Endothelial cell of umbilical vein (primary cell): ENCODE measurements around the gene MACO1. TPM values are rescaled to one million over a fixed set of nuclear protein-coding genes. Genes with fewer than 3 reads are reported as not detected.

Experiments
- BruUV-seq: library from RNA; stranded (reverse); fragments of 400-500 nt; replicated peaks from 2 replicates; lab custom pipeline; 2021; lab: Mats Ljungman, UMichigan
- CTCF ChIA-PET: fragments of 300-600, 350-600 bp; sonication (Branson Sonifier 250); formaldehyde crosslinking; loops from one replicate; lab custom pipeline; 2021; ENCODE audit warnings: antibody characterized with exemption, inconsistent platforms; lab: Charles Lee
- POLR2A ChIA-PET: fragments of 300-600, 350-600 bp; sonication (Branson Sonifier 250); formaldehyde crosslinking; loops from one replicate; lab custom pipeline; 2021; ENCODE audit warnings: antibody characterized with exemption, inconsistent platforms; lab: Charles Lee
- DNase-seq: peaks from one replicate; pipeline ENCODE4 v3.0.0-alpha.2; 2011; ENCODE audit warnings: low read depth, low spot score
- FAIRE-seq: peaks from 2 replicates; lab custom pipeline; 2011; peaks lifted over from hg19 to GRCh38; lab: Jason Lieb, UNC
- H2AFZ ChIP-seq: 2 replicates; pipeline ENCODE4 v1.6.0; 2012; ENCODE audit warnings: low read depth, low read length, control low read depth, inconsistent platforms
- H3K27ac ChIP-seq: 2 replicates; pipeline ENCODE4 v1.5.1; 2011; ENCODE audit warnings: low read depth, mild to moderate bottlenecking, control low read depth, low read length, moderate library complexity; ENCODE audit not compliant: insufficient read depth
- H3K27me3 ChIP-seq, 2 experiments: 2 replicates each; pipeline versions ENCODE4 v1.6.0 to v1.6.1; 2011; ENCODE audit warnings: low read length in 2 of 2, mixed read lengths in 1 of 2; ENCODE audit not compliant: control insufficient read depth in 2 of 2, insufficient read depth in 2 of 2
- H3K36me3 ChIP-seq, 2 experiments: 2 replicates in 1 of 2; 3 replicates in 1 of 2; pipeline ENCODE4 v1.5.1; 2011; ENCODE audit warnings: low read length in 2 of 2, mild to moderate bottlenecking in 1 of 2, moderate library complexity in 1 of 2; ENCODE audit not compliant: control insufficient read depth in 2 of 2, insufficient read depth in 2 of 2; ENCODE audit errors: extremely low read depth in 1 of 2
- H3K4me1 ChIP-seq: 3 replicates; pipeline ENCODE4 v1.5.1; 2011; ENCODE audit warnings: mild to moderate bottlenecking, low read length; ENCODE audit not compliant: control insufficient read depth, insufficient read depth; ENCODE audit errors: extremely low read depth
- H3K4me2 ChIP-seq: 2 replicates; pipeline ENCODE4 v1.6.1; 2011; ENCODE audit warnings: low read length, control low read depth, mixed read lengths; ENCODE audit not compliant: insufficient read depth
- H3K4me3 ChIP-seq, 3 experiments: fragments of 200-600 bp in 1 of 3; sonication (generic), shearing (Covaris generic) in 1 of 3; replicated peaks in 1 of 3; 2 replicates each; pipeline ENCODE4 v1.5.1; 2011 to 2016; ENCODE audit warnings: control low read depth in 3 of 3, low read length in 3 of 3, mild to moderate bottlenecking in 2 of 3, inconsistent platforms in 1 of 3, low read depth in 1 of 3, moderate library complexity in 1 of 3; ENCODE audit not compliant: insufficient read depth in 1 of 3
- H3K79me2 ChIP-seq: 2 replicates; pipeline ENCODE4 v1.6.0; 2012; ENCODE audit warnings: low read length, inconsistent platforms; ENCODE audit not compliant: control insufficient read depth, insufficient read depth
- H3K9ac ChIP-seq: replicated peaks from 2 replicates; pipeline ENCODE3; 2011; ENCODE audit warnings: low read length, control low read depth; ENCODE audit not compliant: insufficient read depth; ENCODE audit errors: extremely low read depth
- H3K9me1 ChIP-seq: replicated peaks from 3 replicates; pipeline ENCODE4 v1.6.0; 2011; ENCODE audit warnings: mild to moderate bottlenecking, low read length; ENCODE audit not compliant: control insufficient read depth, insufficient read depth; ENCODE audit errors: extremely low read depth
- H3K9me3 ChIP-seq: replicated peaks from 2 replicates; pipeline ENCODE4 v1.5.1; 2012; ENCODE audit warnings: low read length, inconsistent platforms; ENCODE audit not compliant: control insufficient read depth, insufficient read depth
- H4K20me1 ChIP-seq: replicated peaks from 2 replicates; pipeline ENCODE3; 2011; ENCODE audit warnings: mild to moderate bottlenecking, low read length; ENCODE audit not compliant: control insufficient read depth, insufficient read depth; ENCODE audit errors: extremely low read depth
- EZH2 ChIP-seq: IDR thresholded peaks from 2 replicates; pipeline ENCODE4 v1.6.1; 2012; ENCODE audit warnings: borderline replicate concordance, low read depth, mild to moderate bottlenecking, moderate library complexity, low read length, inconsistent platforms; ENCODE audit not compliant: severe bottlenecking
- FOS ChIP-seq: IDR thresholded peaks from 2 replicates; pipeline ENCODE4 v1.6.1; 2011; ENCODE audit warnings: mild to moderate bottlenecking, low read length, moderate library complexity, borderline replicate concordance; ENCODE audit not compliant: insufficient read depth
- GATA2 ChIP-seq: IDR thresholded peaks from 2 replicates; pipeline ENCODE4 v1.7.0; 2011; ENCODE audit warnings: low read depth, mild to moderate bottlenecking, moderate library complexity, mixed read lengths, low read length; ENCODE audit not compliant: insufficient read length, insufficient read depth
- JUN ChIP-seq: IDR thresholded peaks from 2 replicates; pipeline ENCODE4 v1.6.1; 2011; ENCODE audit warnings: borderline replicate concordance, low read depth; ENCODE audit not compliant: insufficient read length, insufficient read depth
- MYC ChIP-seq: IDR thresholded peaks from one replicate; pipeline ENCODE4 v1.6.1; 2011; ENCODE audit warnings: mild to moderate bottlenecking, low read depth, low read length
- POLR2A ChIP-seq: IDR thresholded peaks from 2 replicates; pipeline ENCODE4 v1.6.1; 2012; ENCODE audit warnings: low read depth, mild to moderate bottlenecking, control low read depth, low read length
- POLR2AphosphoS5 ChIP-seq: IDR thresholded peaks from 2 replicates; pipeline ENCODE4 v1.6.1; 2012; ENCODE audit warnings: low read depth, mild to moderate bottlenecking, control low read depth, low read length, moderate library complexity; ENCODE audit not compliant: insufficient read depth
- dilution Hi-C: fragments of 300-500 bp; cut with MboI; formaldehyde crosslinking; loops from one replicate; pipeline ENCODE4 v1.15.0; 2019; ENCODE audit warnings: low sequenced_read_pairs; ENCODE audit not compliant: extremely low pct_ligation_motif_present
- intact Hi-C: fragments of 100-400 bp; cut with micrococcal nuclease; formaldehyde crosslinking; loops from one replicate; pipeline ENCODE4 v1.10.0; 2022
- polyA plus RNA-seq, 4 experiments: library from polyadenylated mRNA; depleted of rRNA in 3 of 4; stranded (reverse) in 3 of 4; unstranded in 1 of 4; fragments of >200 nt; gene quantifications; 2 replicates each; pipeline versions ENCODE4 v1.2.1 to v1.2.3, GENCODE V29; 2011 to 2012; ENCODE audit warnings: missing spikeins in 1 of 4
- total RNA-seq: library from RNA; stranded (reverse); gene quantifications from 2 replicates; pipeline ENCODE4 v1.2.3, GENCODE V29; 2021
- TF ChIP-seq, protein P1 (sequence below): IDR thresholded peaks from 2 replicates; pipeline ENCODE4 v1.6.1; 2011; ENCODE audit not compliant: insufficient read depth, insufficient read length
- TF ChIP-seq, protein P2 (sequence below), 2 donors: IDR thresholded peaks; 1 replicate in 1 of 2; 2 replicates in 1 of 2; pipeline ENCODE4 v1.5.1; 2011; ENCODE audit warnings: low read length in 2 of 2, mild to moderate bottlenecking in 2 of 2, moderate library complexity in 2 of 2, control low read depth in 1 of 2, inconsistent platforms in 1 of 2, low read depth in 1 of 2; ENCODE audit not compliant: insufficient read depth in 1 of 2; ENCODE audit errors: extremely low read depth in 1 of 2

The MACO1 gene
- total and polyA plus RNA-seq, 2 donors (not counting 3 experiments of a cell fraction or from before 2014, with no cell fraction given), result 7.7 to 24.4 TPM

DNA sequence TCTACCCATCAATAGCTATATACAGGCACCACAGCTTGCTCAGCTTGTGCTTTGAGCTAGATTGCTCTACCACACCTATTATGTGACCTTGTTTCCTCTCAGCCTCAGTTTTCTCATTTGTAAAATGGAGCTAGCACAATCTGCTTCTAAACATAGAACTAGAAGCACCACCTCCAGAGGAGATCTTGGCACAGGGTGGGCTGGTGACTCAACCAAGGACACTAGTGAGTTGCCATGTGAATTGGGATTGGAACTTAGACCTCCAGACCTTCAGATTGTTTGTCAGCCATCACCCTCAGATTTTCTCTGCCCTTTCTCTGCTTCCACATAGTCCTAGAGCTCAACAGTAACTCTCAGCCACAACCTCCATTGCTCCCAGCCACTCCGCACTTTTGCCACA lies 3.0 kb upstream of the MACO1 start:
- FAIRE-seq (no peak), DNase-seq (no peak)
- peaks cover 16% of the 10 kb centered on the region for H3K4me1 ChIP-seq
- POLR2A ChIA-PET, result no interaction called here
- no peaks in the 10 kb centered on the region for H3K9me1 ChIP-seq
- no peak overlapping the region for H3K9ac ChIP-seq
- peaks cover 0 to 2% of the 10 kb centered on the region in 2 experiments for H3K27me3 ChIP-seq
- H4K20me1 ChIP-seq, result peaks cover 2% of the 10 kb centered on the region
- no peaks in the 10 kb centered on the region for H3K36me3 ChIP-seq
- H3K4me3 ChIP-seq, result no peak overlapping the region
- intact Hi-C loops, result no loop called here
- no peak overlapping the region for H3K4me2 ChIP-seq
- no peak overlapping the region for H3K27ac ChIP-seq
- TF ChIP-seq, protein P1, sequence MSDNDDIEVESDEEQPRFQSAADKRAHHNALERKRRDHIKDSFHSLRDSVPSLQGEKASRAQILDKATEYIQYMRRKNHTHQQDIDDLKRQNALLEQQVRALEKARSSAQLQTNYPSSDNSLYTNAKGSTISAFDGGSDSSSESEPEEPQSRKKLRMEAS, result no peak
- no peak for TF ChIP-seq GATA2
- TF ChIP-seq MYC, result no peak
- TF ChIP-seq EZH2, result no peak
- TF ChIP-seq POLR2A, result no peak
- TF ChIP-seq POLR2AphosphoS5, result no peak
- no peak for TF ChIP-seq FOS
- TF ChIP-seq, protein P2, sequence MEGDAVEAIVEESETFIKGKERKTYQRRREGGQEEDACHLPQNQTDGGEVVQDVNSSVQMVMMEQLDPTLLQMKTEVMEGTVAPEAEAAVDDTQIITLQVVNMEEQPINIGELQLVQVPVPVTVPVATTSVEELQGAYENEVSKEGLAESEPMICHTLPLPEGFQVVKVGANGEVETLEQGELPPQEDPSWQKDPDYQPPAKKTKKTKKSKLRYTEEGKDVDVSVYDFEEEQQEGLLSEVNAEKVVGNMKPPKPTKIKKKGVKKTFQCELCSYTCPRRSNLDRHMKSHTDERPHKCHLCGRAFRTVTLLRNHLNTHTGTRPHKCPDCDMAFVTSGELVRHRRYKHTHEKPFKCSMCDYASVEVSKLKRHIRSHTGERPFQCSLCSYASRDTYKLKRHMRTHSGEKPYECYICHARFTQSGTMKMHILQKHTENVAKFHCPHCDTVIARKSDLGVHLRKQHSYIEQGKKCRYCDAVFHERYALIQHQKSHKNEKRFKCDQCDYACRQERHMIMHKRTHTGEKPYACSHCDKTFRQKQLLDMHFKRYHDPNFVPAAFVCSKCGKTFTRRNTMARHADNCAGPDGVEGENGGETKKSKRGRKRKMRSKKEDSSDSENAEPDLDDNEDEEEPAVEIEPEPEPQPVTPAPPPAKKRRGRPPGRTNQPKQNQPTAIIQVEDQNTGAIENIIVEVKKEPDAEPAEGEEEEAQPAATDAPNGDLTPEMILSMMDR (IDR thresholded peaks at IDR 0.05; ENCODE audit: extremely low read depth in 1 of 2, insufficient read depth in 1 of 2, low read depth in 1 of 2, low read length in 2 of 2), result no peak
- TF ChIP-seq JUN, result no peak
- no TSS peak for BruUV-seq
- H3K79me2 ChIP-seq, result peaks cover 14% of the 10 kb centered on the region
- dilution Hi-C loops, result no loop called here
- CTCF ChIA-PET, result interaction anchor here (1.1 to 1.3 kb wide), 3 partner anchors 10 to 181 kb away, joined by 3 read pairs; no protein-coding TSS in a partner anchor
- no peaks in the 10 kb centered on the region for H3K9me3 ChIP-seq
- no peak overlapping the region for H2AFZ ChIP-seq
